ENCODE measurements around the gene EMILIN1. TPM values are rescaled to one million over a fixed set of nuclear protein-coding genes. Genes with fewer than 3 reads are reported as not detected.

EMILIN1 gene
- total and polyA plus RNA-seq, 2 of the 8 experiments (the other 6 are each of a cell fraction or from before 2014, with no cell fraction given): 1.9 to 3.0 TPM

DNA sequence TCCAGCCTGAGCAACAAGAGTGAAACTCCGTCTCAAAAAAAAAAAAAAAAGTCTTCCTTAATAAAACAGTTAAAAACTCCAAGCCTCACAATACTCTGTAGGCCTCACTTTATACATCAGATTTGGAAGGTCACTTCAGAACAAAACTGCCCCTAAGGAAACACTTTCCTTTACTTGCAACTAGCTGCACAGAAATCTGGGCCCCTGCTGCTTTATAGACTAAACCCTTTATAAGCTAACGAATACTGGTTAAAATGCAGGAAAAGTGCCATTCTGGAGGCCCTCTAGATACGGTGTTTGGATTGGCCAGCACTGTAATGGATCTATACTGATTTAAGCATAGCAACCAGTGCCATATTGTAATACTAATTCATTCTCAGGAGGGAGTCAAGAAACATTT lies 46.7 kb downstream of the EMILIN1 start:
- H2AK5ac ChIP-seq (ENCODE audit: low read depth, low read length): no peak overlapping the region
- no peak overlapping the region for H2BK20ac ChIP-seq (ENCODE audit: low read length)
- H3K36me3 ChIP-seq (ENCODE audit: control insufficient read depth in 2 of 4, insufficient read depth in 4 of 4, low read length in 3 of 4): peaks cover 0 to 4% (median 1%) of the 10 kb centered on the region in 4 experiments; a peak in 1 of 8 replicates
- H3K23me2 ChIP-seq (ENCODE audit: low read depth, low read length): peaks cover 5% of the 10 kb centered on the region
- H3K23ac ChIP-seq (ENCODE audit: insufficient read length): no peak overlapping the region
- H3K27ac ChIP-seq (ENCODE audit: low read depth, low read length): no peak overlapping the region
- no peak overlapping the region for H3K4me3 ChIP-seq (ENCODE audit: extremely low read depth in 1 of 4, insufficient read depth in 2 of 4, low read depth in 3 of 4, low read length in 4 of 4)
- no peak overlapping the region for H3K4ac ChIP-seq (replicated peaks; ENCODE audit: insufficient read length, low read depth, low read length)
- H2BK5ac ChIP-seq (ENCODE audit: low read depth, low read length): no peak overlapping the region
- no peak overlapping the region for H4K91ac ChIP-seq (replicated peaks; ENCODE audit: insufficient read length, low read length)
- H3K56ac ChIP-seq (replicated peaks; ENCODE audit: insufficient read length, low read depth, low read length): no peak overlapping the region
- no peaks in the 10 kb centered on the region for H3K79me1 ChIP-seq (ENCODE audit: low read depth, low read length)
- H3K79me2 ChIP-seq (ENCODE audit: control insufficient read depth in 1 of 2, insufficient read depth in 2 of 2, low read length in 2 of 2): no peaks in the 10 kb centered on the region
- peaks cover 0 to 9% (median 5%) of the 10 kb centered on the region in 4 experiments; a peak in 6 of 7 replicates for H3K4me1 ChIP-seq (replicated peaks in 1 of 4; ENCODE audit: control insufficient read depth in 3 of 4, insufficient read depth in 4 of 4, low read length in 3 of 4)
- H2BK120ac ChIP-seq (replicated peaks; ENCODE audit: low read depth, low read length): no peak overlapping the region
- DNase-seq (ENCODE audit: low read depth in 1 of 2, low spot score in 2 of 2) (no peak), FAIRE-seq (no peak)
- POLR2A ChIA-PET (ENCODE audit: partially characterized antibody): interaction anchor here (0.8 to 2.7 kb wide), 2 partner anchors 8 to 11 kb away, joined by 3 to 11 read pairs; no protein-coding TSS in a partner anchor
- H3K9ac ChIP-seq (replicated peaks in 1 of 4; ENCODE audit: extremely low read depth in 1 of 4, low read depth in 3 of 4, low read length in 3 of 4): no peak overlapping the region
- no peak overlapping the region for H2BK15ac ChIP-seq (ENCODE audit: low read length)
- no peak overlapping the region for H4K5ac ChIP-seq (ENCODE audit: insufficient read length, low read depth, low read length)
- CTCF ChIA-PET (ENCODE audit: partially characterized antibody): interaction anchor here (0.9 to 3.8 kb wide), 13 partner anchors 9 to 177 kb away, joined by 3 to 38 read pairs (median 4); partner anchors contain the start of gene PREB
- no peaks in the 10 kb centered on the region for H3K9me3 ChIP-seq (ENCODE audit: insufficient read depth in 2 of 2, low read depth in 1 of 2, low read length in 1 of 2)
- H3K18ac ChIP-seq (ENCODE audit: extremely low read depth, low read length): no peak overlapping the region
- H4K20me1 ChIP-seq (replicated peaks in 1 of 2; ENCODE audit: control insufficient read depth in 1 of 2, insufficient read depth in 2 of 2, low read length in 2 of 2): no peaks in the 10 kb centered on the region
- 94% methylated on average over 3 of the region's 3 CpGs; no CpG with 5 or more reads in 1 of the 2 experiments for WGBS, 2 experiments (ENCODE audit: extremely low coverage in 1 of 2, insufficient coverage in 1 of 2, insufficient read length in 1 of 2, insufficient replicate concordance in 2 of 2, low coverage in 1 of 2, low lambda C conversion rate in 2 of 2, missing lambda C conversion rate in 1 of 2)
- no peak overlapping the region for H3K14ac ChIP-seq (ENCODE audit: insufficient read length)
- peaks cover 2 to 35% (median 24%) of the 10 kb centered on the region in 4 experiments for H3K27me3 ChIP-seq (replicated peaks in 1 of 4; ENCODE audit: control insufficient read depth in 3 of 4, extremely low read depth in 1 of 4, insufficient read depth in 3 of 4, low read length in 3 of 4)
- H3K4me2 ChIP-seq (ENCODE audit: insufficient read depth in 1 of 2, low read depth in 2 of 2, low read length in 2 of 2): no peak overlapping the region
- no peak overlapping the region for H4K8ac ChIP-seq (ENCODE audit: extremely low read depth, insufficient read depth, low read length)
- no peak overlapping the region for H2AFZ ChIP-seq (ENCODE audit: low read length)
- H2BK12ac ChIP-seq (ENCODE audit: low read depth, low read length): no peak overlapping the region
- TF ChIP-seq RFX5 (IDR thresholded peaks at IDR 0.05; ENCODE audit: borderline replicate concordance, low read depth, low read length) (no peak), GTF2F1 (IDR thresholded peaks at IDR 0.05; ENCODE audit: borderline replicate concordance, low read depth, low read length) (no peak), ASH2L (IDR thresholded peaks at IDR 0.05; ENCODE audit: low read length) (no peak), BRCA1 (IDR thresholded peaks at IDR 0.05; ENCODE audit: low read depth, low read length) (no peak), SRF (IDR thresholded peaks at IDR 0.05; ENCODE audit: low read depth, low read length) (no peak), USF2 (IDR thresholded peaks at IDR 0.05; ENCODE audit: low read length) (no peak), SP2 (IDR thresholded peaks at IDR 0.05; ENCODE audit: low read length) (no peak), BCL11A (IDR thresholded peaks at IDR 0.05; ENCODE audit: low read depth in 2 of 2, low read length in 2 of 2) (no peak), EZH2 (IDR thresholded peaks at IDR 0.05; ENCODE audit: low read depth, low read length, severe bottlenecking) (no peak), MAFK (IDR thresholded peaks at IDR 0.05; ENCODE audit: low read depth, low read length) (no peak), TEAD4 (IDR thresholded peaks at IDR 0.05; ENCODE audit: low read depth, low read length) (no peak), JUND (IDR thresholded peaks at IDR 0.05; ENCODE audit: low read length) (no peak)

Measured in H1 (cell line).